Measurements from ENCODE around the gene GHRHR.

The GHRHR gene

GRCh38 chr7:30965883-30966282 lies 2.1 kb downstream of the GHRHR start:
- no peak for DNase-seq
- TF ChIP-seq POLR2A (IDR thresholded peaks at IDR 0.05; ENCODE audit: low read length) (no peak), GATA1 (IDR thresholded peaks at IDR 0.05; ENCODE audit: low read depth, low read length) (no peak)

GRCh38 chr7:30968294-30968693 lies 4.5 kb downstream of the GHRHR start:
- TF ChIP-seq POLR2A (IDR thresholded peaks at IDR 0.05; ENCODE audit: low read length), result no peak
- TF ChIP-seq GATA1 (IDR thresholded peaks at IDR 0.05; ENCODE audit: low read depth, low read length), result no peak
- no peak for DNase-seq

- no peak for DNase-seq
- no peak for TF ChIP-seq GATA1 (IDR thresholded peaks at IDR 0.05; ENCODE audit: low read depth, low read length)
These were observed 5.2 kb downstream of the GHRHR start for GRCh38 chr7:30968747-30969603.

- TF ChIP-seq POLR2A (IDR thresholded peaks at IDR 0.05; ENCODE audit: low read length) (no peak), GATA1 (IDR thresholded peaks at IDR 0.05; ENCODE audit: low read depth, low read length) (no peak)
- DNase-seq, result no peak
These were observed 5.8 kb downstream of the GHRHR start for GRCh38 chr7:30969604-30969970.

- TF ChIP-seq GATA1 (IDR thresholded peaks at IDR 0.05; ENCODE audit: low read depth, low read length), result no peak
- no peak for TF ChIP-seq POLR2A (IDR thresholded peaks at IDR 0.05; ENCODE audit: low read length)
- no peak for DNase-seq
These were observed 6.3 kb downstream of the GHRHR start for GRCh38 chr7:30970074-30970473.

GRCh38 chr7:30970594-30971094 lies 6.9 kb downstream of the GHRHR start:
- DNase-seq, result no peak

GRCh38 chr7:30971440-30971839 lies 7.7 kb downstream of the GHRHR start:
- no peak for DNase-seq
- TF ChIP-seq GATA1 (IDR thresholded peaks at IDR 0.05; ENCODE audit: low read depth, low read length) (no peak), POLR2A (IDR thresholded peaks at IDR 0.05; ENCODE audit: low read length) (no peak)

More at GRCh38 chr7:30970594-30971094, 6.9 kb downstream of the GHRHR start:
- no peak for TF ChIP-seq POLR2A (IDR thresholded peaks at IDR 0.05; ENCODE audit: low read length)
- TF ChIP-seq GATA1 (IDR thresholded peaks at IDR 0.05; ENCODE audit: low read depth, low read length), result no peak

GRCh38 chr7:30971840-30972563 lies 8.2 kb downstream of the GHRHR start:
- TF ChIP-seq POLR2A (IDR thresholded peaks at IDR 0.05; ENCODE audit: low read length), result no peak
- TF ChIP-seq GATA1 (IDR thresholded peaks at IDR 0.05; ENCODE audit: low read depth, low read length), result no peak
- no peak for DNase-seq

GRCh38 chr7:30973292-30973691 lies 9.5 kb downstream of the GHRHR start:
- TF ChIP-seq GATA1 (IDR thresholded peaks at IDR 0.05; ENCODE audit: low read depth, low read length) (no peak), POLR2A (IDR thresholded peaks at IDR 0.05; ENCODE audit: low read length) (no peak)
- no peak for DNase-seq

- no peak for TF ChIP-seq GATA1 (IDR thresholded peaks at IDR 0.05; ENCODE audit: low read depth, low read length)
- no peak for DNase-seq
These were observed 10.2 kb downstream of the GHRHR start for GRCh38 chr7:30973791-30974604.

- peak; percentile 62 to 78 for DNase-seq
- no peak for TF ChIP-seq GATA1 (IDR thresholded peaks at IDR 0.05; ENCODE audit: low read depth, low read length)
- TF ChIP-seq POLR2A (IDR thresholded peaks at IDR 0.05; ENCODE audit: low read length), result no peak
These were observed 11.0 kb downstream of the GHRHR start for GRCh38 chr7:30974605-30975255.

GRCh38 chr7:30975256-30975899 lies 11.6 kb downstream of the GHRHR start:
- TF ChIP-seq GATA1 (IDR thresholded peaks at IDR 0.05; ENCODE audit: low read depth, low read length) (no peak), POLR2A (IDR thresholded peaks at IDR 0.05; ENCODE audit: low read length) (no peak)
- DNase-seq, result no peak

GRCh38 chr7:30976381-30976780 lies 12.6 kb downstream of the GHRHR start:
- TF ChIP-seq GATA1 (IDR thresholded peaks at IDR 0.05; ENCODE audit: low read depth, low read length) (no peak), POLR2A (IDR thresholded peaks at IDR 0.05; ENCODE audit: low read length) (no peak)
- no peak for DNase-seq

Data from erythroblast (primary cell).